Activated T-cell treated with anti-CD3 and anti-CD28 coated beads for 48 hours (primary cell): Measurements from ENCODE around the gene NDUFS7.

Experiments
- DNase-seq: peaks from one replicate; pipeline ENCODE4 v3.0.0-alpha.2; 2020; ENCODE audit warnings: low read depth

NDUFS7 gene

DNA sequence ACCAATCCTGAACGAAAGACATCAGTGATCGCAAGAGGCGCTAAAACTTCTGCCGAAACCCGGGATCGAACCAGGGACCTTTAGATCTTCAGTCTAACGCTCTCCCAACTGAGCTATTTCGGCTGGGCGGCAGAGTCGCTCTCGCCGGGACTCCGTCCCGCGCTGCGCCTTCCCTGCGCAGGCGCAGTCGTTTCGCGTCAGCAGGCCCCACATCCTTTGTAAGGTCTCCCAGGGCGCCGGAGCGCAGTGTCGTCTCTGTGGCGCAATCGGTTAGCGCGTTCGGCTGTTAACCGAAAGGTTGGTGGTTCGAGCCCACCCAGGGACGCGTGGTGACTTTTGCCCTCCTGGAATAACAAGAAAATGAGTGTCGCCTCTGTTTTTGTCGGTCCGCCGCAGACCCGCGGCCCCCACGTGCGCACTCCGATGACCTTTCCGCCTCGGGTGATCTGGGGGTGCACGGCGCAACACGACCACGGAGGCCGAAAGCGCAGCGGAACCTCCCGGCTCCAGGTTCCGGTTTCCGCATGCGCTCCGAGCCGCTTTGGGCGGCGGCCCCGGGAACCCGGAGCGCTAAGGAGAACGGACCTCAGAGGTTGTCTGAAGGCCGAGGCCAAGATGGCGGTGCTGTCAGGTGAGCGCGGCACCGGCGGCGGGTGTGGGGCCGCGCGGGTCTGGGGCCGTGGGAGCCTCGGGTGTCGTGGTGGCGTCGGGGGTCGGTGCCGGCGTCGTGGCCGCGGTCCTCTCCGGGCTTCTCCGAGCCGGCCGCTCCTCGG is at the start of gene NDUFS7:
Gene NDUFS7, plus strand, starts transcription at position 596 of the 773 bp plus-strand sequence. Its CDS starts 20 bp downstream, at position 616.
- DNase-seq: peak; percentile 90

- DNase-seq: no peak
These were observed 47.5 kb upstream of the NDUFS7 start for GRCh38 chr19:1336079-1336684.

GRCh38 chr19:1340681-1341469 is 42.8 kb upstream of the NDUFS7 start:
- no peak for DNase-seq

DNA sequence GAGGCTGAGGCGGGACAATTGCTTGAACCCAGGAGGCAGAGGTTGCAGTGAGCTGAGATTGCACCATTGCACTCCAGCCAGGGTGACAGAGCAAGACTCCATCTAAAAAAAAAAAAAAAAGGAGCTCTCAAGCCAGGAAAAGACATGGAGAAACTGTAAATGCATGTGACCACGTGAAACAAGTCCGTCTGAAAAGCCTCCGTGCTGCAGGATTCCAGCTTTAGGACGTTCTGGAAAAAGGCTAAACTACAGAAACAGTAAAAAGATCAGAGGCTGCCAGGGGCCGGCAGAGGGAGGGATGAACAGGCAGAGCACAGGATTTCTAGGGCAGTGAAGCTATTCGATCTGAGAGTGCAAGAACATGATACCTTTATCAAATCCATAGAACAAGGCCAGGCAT is 40.7 kb upstream of the NDUFS7 start:
- DNase-seq: no peak

DNA sequence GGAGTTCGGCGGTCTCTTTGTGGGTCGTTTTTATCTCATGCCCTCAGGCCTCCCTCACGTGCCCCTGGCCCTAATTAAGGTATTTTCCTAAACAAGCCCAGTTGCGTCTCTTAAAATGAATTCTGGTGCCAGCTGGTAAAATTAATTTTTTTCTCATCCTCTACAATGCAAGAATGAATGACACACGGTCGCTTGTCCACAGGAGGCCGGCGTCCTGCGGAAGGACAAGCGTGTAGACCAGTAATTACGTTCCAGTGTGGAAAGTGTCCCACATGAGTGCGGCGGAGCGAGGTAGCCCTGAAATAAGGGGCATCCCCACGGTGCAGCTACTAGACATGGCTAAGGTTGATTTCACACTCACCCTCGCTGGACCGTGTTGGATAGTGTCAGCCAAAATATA is 34.5 kb upstream of the NDUFS7 start:
- no peak for DNase-seq

- no peak for DNase-seq
These were observed 32.8 kb upstream of the NDUFS7 start for GRCh38 chr19:1350867-1351266.

- no peak for DNase-seq
These were observed 32.3 kb upstream of the NDUFS7 start for GRCh38 chr19:1351381-1351851.

- no peak for DNase-seq
These were observed 30.6 kb upstream of the NDUFS7 start for GRCh38 chr19:1353144-1353543.

DNA sequence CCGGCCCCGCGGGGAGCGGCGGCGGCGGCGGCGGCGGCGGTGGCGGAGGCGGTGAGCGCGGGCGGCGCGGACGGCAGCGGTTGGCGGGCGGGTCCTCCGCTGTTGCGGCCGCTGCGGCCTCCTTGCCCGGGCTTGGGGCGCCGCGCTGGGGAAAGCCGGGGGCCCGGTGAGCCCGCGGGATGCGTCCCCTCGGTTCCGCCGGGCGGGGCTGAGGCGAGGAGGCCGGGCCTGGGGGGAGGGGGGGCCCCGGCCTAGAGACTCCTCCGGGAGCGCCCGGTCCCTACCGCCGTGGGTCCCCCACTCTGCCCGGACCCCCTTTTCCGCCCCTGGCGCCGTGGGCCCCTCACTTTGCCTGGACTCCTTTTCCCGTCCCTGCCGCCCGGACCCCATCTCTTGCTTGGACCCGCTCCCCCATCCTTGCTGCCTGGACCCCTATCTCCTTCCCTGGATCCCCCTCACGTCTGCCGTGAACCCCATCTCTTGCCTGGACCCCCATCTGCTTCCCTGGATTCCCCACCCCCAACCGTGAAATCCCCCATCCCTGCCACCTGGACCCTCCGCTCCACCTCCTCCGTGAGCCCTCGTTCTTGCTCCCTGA is 28.6 kb upstream of the NDUFS7 start:
- DNase-seq: no peak

GRCh38 chr19:1355568-1356507 is 27.9 kb upstream of the NDUFS7 start:
- no peak for DNase-seq

DNA sequence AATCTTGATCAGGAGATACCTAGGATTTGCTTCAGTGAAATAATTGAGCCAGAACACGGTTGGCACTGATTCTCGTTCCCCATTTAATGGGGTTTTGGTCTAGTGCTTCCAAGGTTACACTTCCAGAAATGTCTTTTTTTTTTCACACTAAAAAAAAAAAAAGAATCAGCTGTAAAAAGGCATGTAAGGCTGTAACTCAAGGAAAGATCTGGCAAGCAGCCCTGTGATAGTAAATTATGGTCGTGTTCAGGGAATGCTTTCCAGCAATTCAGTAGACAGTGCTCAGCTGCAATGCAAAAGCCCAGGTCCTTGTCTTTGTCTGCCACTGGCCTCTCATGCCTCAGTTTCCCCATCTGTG is 27.2 kb upstream of the NDUFS7 start:
- no peak for DNase-seq

DNA sequence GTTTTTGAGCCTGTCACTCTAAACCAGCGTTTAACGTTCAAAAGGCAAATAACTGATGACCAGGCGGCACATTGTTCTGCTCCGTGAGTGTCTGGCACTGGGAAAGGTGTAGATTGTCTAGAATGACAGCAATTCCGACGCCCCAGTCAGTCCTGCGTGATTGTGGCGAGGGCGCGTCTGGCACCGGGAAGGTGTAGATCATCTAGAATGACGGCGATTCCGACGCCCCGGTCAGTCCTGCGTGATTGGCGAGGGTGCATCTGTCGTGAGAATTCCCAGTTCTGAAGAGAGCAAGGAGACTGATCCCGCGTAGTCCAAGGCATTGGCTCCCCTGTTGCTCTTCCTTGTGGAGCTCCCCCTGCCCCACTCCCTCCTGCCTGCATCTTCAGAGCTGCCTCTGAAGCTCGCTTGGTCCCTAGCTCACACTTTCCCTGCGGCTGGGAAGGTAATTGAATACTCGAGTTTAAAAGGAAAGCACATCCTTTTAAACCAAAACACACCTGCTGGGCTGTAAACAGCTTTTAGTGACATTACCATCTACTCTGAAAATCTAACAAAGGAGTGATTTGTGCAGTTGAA is 26.1 kb upstream of the NDUFS7 start:
- DNase-seq: no peak

GRCh38 chr19:1360126-1360817 is 23.4 kb upstream of the NDUFS7 start:
- no peak for DNase-seq

GRCh38 chr19:1360818-1361461 is 22.8 kb upstream of the NDUFS7 start:
- no peak for DNase-seq

DNA sequence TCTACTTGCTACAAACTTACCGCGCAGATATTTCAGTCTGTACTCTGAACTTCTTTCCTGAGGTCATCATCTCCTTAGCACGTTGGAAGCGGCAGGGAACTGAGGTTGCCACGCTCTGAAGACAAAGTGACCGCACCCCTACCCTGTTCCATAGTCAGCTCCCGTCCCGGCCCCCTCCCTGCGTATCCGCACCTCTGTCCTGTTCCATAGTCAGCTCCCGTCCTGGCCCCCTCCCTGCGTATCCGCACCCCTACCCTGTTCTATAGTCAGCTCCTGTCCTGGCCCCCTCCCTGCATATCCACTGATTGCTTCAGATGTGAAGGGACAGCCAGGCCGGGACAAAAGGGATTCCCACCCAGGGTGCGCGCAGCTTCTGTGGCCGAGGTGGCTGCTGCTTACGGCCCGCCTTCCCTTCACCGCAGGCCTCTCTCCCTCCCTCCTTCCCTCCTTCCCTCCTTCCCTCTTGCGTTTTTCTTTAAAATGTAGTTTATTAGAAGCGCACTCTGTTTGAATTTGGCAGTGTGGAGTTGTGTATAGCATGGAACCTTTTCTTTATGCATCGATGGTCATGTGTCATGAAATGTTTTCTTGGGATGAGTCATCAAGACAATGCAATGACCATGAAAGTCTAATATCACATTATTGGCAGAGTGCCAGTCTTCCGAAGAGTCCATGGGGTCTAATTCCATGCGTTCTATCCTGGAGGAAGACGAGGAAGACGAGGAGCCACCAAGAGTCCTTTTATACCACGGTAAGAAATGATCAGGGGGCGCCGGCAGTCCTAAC is 21.9 kb upstream of the NDUFS7 start:
- no peak for DNase-seq

GRCh38 chr19:1362387-1363257 is 21.1 kb upstream of the NDUFS7 start:
- no peak for DNase-seq

DNA sequence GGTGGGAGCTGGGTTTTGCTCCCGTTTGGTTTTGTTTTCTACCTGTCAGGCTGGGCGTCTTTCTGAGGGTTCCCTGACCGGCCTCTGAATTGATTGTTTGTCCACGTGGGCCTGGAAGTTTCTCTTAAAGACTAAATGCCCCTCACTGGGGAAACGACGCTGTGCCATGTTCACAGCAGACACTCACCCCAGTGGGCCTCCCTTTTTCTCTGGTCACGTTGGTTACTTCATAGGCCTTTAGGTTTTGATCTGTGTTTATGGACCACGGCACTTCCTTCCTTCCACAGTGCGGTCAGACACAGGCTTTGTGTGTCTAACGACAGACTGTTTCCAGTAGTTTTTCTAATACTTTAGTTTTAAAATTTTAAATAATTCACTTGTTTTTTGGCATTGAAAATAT is 20.1 kb upstream of the NDUFS7 start:
- no peak for DNase-seq

- no peak for DNase-seq
These were observed 19.5 kb upstream of the NDUFS7 start for GRCh38 chr19:1364070-1364704.
